GM18526 (cell line): ENCODE results near the gene STX1A.

ENCODE experiments used
- POLR2A ChIP-seq: IDR thresholded peaks from 3 replicates; pipeline ENCODE4 v1.6.1; 2011; ENCODE audit not compliant: insufficient read length; ENCODE audit errors: extremely low read depth

The STX1A gene

DNA sequence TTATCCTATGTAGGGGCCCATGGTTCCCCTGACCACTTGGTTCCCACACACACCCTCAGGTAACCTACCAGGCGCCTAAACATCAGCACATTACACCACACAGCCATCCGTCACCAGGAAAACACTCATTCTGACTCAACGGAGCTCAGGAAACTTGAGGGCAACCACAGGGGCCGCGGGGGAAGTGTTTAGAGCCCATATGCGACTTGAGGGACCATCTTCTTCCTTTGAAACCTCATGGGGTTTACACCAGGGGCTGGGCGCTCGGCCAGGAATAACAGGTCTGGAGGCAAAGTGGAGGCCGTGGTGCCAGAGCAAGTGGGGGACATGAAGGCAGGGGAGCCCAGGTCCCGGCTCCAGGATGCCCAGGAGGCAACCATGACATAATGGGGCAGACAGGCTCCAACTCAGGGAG is 1.5 kb downstream of the STX1A start:
- no peak for TF ChIP-seq POLR2A

DNA sequence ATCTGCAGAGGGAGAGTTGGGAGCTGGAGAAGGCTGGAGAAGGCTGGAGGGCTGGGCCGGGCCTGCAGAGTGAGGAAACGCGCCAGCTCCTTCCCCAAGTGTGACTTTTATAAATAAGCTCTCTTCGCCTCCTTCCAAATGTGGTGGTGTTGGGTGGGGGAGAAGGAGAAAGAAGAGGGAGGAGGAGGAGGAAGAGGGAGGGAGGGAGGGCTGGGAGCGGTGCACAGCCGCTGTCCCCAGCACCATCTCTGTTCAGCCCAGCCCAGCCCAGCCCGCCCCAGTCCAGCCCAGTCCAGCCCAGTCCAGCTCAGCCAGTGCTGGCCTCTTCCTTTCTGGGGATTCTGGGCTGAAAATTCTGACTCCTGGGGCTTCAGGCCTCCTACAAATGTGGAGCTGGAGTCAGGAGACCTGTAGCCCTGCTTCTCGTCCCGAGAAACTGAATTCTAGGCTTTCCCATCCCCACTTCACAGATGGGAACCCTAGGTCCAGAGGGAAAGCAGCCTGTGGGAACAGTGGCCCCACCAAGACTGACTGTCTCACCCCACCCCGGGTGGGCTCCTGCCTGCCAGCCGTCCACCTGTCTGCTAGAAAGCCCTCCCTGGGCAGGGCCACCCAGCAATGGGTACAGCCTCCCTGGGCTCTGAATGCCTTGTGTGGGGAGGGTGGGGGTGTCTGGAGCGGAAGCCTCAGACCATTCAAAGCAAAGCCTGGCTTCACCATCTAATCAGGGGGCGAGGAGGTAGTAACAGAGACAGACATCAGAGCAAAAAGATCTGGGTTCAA is 2.3 kb downstream of the STX1A start:
- no peak for TF ChIP-seq POLR2A

DNA sequence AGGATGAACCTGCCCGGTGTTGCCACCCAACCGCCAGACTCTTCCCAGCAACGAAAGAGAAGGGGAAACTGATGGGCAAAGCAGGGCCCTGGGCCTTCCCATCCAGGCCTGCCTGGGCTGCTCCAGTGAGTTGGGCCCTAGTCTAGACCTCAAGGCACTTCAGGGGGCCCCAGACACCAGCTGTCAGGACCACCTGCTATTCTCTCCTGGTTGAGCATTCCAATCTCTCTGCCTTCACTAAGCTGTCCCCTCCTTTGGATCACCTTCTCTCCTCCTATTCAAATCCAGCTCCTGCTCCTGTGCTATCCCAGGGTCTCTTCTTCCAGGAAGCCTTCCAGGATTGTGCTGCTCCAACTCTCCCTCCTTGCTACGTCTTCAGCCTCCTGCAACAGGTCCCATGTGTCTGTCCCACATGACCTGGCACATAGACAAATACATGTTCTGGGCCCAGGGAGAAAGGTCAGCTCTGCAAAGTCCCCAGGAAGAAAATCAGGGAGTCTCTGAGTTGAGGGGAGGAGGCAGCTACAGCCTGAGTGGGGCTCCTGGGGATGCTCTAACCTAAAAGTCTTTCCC is 3.1 kb downstream of the STX1A start:
- TF ChIP-seq POLR2A, result no peak

DNA sequence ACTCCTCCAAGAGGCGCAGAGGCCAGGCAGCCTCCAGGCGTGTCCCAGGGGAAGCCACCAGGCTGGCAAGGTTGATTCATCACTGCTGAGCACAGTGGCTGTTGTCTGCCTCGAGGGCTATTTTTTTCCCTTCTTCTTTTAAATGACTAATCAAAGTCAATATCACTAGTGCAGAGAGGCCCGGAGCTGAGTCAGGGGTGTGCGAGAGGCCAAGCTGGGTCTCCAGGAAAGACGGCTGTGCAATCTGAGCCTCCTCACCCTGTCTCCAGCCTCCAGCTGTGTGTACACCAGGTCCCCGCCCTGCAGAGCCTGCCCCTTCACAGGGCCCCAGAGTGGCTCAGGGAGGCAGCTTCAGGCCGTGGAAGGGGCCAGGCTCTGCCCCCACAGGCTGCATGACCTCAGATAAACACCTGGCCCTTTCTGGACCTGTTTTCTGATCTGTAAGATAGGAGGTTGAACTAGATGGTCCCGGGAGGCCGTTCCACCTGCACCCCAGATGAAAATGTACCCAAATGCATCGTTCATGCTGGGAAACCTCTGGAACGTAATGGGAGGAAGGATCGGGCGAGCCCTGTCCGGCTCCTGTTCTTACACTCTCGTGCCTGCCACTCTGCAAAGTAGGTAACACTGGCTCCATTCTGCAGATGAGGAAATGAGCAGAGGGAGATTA is 3.7 kb downstream of the STX1A start:
- TF ChIP-seq POLR2A, result no peak

DNA sequence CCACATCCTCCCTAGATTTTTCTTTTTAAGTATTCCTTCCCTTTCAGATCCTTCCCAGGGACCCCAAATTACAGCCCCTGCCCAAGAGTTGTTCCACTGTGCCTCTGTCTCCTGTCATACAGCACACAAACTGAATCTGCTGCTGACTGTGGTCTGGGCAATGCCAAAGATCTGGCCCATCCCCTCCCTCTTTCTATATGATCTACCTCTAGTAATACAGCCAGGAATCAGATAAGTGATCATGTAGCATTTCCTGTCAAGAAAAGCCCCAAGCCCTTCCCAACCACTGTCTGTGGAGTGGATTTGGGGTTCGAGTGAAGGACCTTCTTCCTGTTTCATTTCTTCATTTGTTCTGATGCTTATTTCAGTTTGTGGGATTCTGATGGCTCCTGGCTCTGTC is 6.7 kb downstream of the STX1A start:
- TF ChIP-seq POLR2A, result no peak

DNA sequence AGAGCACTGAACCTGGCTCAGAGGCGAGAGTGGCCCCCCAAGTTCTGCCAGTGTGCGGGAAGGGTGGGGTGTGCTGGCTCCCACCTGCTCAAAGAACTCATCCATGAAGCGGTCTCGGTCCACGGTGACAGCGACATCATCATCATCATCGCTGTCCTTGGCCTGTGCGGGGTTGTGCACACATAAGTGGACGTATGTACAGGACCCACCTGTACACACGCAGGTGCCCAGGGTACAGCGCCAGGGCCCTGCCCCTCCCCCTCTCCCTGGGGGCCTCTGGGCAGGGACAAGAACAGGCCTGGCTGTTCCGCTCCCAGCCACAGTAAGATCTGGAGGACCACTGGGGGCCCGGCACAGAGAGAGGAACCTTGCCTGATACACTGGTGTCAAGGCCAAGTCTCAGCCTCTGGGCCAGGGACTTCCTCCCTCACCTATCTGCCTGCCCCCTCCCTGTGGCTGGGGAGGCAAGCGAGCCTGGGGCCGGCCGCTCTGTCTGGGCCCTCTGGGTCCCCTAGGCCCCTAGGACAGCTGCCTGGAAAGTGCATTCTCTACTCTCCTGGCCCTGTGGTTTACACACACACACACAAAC is 10.4 kb downstream of the STX1A start:
- TF ChIP-seq POLR2A, result no peak

DNA sequence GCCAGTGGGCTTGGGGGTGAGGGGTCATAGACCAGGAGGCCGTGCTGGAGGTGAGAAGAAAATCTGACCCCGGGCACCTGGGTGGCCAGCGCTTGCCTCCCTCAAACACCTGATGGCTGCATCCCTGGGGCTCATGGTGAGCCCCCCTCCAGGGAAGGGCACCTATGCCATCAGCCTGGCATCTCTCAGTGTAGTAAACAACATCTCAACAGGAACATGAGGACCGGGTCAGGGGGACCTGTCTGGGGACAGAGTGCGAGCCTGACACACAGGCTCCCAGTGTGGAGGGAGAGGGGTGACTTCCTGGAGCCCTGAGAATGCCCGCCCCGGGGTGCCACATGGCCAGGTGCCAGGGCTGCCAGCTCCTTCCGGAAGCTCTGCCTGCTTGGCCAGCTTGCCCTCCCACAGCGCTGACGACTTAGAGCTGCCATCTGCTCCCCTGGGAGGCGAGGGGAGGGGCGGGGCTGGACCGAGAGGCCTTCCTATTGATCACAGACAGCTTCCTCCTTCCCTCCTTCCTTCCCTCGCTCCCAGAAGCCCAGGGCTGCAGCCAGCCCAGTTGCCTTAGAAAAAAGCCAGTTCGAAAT is 12.3 kb downstream of the STX1A start:
- no peak for TF ChIP-seq POLR2A

DNA sequence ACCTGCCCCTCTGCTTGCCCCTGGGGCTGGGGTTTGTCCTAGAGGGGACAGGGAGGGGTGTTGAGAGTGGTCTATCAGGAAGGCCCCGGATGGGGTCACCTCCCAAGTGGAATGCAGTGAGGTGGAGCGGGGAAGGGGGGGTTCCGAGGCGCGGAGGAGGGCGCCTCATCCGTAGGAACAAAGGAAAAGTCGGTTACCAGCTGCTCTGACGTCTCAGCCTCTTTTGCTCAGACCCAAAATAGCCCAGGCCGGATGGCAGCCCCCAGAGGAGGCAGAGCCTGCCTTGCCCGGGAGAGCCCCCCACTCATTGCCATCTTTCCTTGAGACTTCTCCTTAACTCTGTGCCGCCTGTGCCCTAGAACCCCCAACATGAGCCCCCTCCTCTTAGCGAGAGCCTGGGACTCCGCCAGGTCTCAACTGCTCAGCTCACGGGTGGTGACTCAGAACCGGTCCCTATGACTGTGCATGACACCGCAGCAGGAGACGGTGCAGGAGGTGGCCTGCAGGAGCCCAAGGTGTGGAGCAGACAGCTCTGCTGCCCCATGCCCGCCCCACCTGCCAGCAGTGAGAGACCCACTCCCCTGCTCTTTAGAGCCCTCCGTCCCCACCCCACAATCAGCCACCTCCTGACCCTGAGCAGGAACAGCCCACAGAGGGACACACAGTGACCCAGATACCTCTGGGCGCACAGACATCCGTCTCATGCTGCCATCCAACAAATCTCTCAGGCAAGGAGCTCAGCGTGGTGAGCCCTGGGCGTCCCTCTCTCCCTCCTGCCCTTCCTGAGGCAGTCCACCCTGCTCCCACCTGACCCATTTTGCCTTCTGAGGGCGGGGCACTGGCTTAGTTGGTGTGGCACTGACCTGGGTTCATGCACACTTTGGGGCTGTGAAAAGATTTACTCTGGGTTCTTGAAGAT is 13.1 kb downstream of the STX1A start:
- no peak for TF ChIP-seq POLR2A

DNA sequence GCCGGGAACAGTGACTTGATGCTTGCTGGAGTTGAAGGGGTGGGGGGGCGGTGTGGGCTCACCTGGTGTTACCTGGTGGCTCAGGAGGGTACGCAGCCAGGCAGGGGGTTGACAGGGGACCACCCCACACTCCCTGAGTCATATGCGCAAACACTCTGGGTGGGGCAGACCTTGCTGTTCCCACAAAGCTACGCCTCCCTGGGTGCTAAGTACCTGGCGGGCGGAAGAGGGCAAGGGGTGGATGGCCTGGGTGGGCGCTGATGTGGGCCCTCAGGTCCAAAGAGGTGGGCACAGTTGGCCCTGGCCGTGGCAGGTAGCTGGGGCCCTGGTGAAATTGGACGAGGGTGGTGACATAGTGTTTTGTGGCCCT is 13.9 kb downstream of the STX1A start:
- no peak for TF ChIP-seq POLR2A

DNA sequence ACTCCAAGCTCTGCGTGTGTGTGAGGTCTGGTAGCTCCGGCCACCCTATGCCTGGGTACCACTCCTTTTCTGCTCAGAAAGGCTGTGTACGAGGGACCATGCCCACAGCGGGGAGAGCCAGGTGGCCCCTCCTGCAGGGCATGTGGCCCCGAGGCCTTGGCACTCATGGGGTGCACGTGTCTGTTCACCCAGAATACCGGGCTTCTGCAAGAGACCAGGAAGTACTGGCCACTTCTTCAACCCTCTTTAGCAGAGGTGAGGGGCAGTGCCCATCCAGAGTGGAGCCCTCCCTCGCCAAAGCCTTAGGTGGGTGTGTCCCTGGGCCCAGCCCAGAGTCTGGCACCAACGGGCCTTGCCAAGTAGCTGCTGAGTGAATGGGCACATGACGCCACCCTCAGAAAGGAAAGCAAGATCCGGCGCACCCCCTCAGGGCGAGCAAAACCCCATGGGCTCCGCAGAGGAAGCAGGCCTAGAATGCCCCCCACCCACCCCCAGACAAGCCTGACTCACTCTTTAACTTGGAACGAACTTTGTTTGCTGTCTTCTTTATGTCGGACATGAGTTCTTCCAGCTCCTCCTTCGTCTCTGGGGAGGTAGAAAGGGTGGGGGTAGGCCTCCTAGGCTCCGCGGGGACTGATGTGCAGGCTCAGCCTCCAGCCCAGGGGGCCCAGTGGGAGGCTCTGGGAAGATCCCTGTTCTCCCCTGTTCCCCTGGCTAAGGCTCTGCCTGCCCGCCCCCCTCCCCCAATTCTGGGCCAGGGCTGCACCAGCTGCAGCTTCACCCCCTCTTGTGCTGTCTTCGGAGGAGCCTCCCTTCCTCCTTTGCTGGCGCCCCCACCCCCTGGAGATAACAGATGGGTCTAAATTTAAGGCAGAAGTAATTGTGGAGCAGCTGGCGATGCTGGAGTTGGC is 14.6 kb downstream of the STX1A start:
- TF ChIP-seq POLR2A, result no peak

DNA sequence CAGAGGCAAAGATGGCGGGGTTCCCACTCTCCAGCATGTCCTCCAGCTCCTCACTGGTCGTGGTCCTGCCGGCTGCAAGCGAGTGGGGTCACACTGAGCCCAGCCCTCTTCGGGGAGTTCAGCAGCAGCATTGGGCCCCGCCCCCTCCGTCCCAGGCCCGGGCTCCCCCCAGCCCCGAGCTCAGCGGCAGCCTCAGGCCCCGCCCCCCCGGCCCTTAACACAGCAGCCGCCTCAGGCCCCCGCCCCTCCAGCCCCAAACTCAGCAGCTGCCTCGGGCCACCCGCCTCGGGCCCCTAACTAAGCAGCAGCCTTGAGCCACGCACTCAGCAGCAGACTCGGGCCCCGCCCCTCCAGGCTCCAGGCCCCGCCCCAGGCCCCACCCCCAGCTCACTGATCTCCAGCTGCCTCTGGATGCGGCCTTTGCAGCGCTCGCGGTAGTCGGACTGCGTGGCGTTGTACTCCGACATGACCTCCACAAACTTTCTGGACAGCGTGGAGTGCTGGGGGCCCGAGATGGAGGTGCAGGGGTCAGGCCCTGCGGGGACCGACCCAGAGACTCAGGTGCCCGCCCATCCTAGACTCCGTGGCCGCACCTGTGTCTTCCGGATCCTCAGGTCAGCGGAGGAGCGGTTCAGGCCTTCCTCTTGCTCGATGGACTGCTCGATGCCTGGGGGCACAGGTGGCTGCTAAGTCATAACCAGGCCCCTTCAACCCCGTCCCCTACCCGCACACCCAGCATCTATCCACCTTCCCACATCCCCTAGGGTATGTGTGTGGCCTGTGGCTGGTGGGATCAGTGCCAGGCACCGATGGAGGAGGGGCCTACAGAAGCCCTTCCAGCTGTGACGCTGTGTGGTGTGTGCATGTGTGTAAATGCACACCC is 15.5 kb downstream of the STX1A start:
- TF ChIP-seq POLR2A, result no peak

DNA sequence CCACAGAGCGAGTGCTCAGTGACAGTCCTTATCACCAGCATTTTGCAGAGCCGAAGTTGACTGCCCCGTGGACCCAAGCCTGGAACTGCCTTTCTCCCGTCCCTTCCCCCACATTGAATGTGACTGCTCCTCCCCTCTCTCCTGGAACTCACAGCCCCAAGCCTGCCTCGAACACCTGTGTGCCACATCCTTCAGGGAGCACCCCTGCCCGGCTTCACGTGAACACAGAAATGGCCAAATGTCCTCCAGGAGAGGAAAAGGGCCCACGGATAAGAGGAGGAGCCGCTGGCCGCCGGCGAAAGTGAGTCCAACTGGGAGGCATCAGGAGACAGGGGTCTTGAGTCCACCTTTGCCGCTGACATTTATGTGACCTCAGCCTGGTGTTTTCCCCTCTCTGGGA is 16.2 kb downstream of the STX1A start:
- TF ChIP-seq POLR2A, result no peak

DNA sequence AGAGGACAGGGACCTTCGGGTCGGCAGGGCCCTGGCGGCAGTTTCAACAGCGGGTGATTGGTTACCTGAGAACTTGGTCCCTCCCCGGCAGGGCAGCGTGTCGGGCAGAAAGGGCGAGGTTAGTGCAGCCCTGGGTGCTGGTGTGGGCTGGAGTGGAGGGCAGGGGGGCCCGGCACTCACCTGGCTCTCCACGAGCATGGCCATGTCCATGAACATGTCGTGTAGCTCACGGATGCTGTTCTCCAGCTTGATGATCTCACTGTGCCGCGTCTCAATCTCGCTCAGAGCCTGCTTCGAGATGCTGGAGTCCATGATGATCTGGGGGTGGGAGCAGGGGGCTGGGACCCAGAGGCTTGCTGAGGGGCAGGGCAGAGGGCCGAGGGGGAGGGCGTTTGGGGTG is 16.8 kb downstream of the STX1A start:
- TF ChIP-seq POLR2A, result no peak

DNA sequence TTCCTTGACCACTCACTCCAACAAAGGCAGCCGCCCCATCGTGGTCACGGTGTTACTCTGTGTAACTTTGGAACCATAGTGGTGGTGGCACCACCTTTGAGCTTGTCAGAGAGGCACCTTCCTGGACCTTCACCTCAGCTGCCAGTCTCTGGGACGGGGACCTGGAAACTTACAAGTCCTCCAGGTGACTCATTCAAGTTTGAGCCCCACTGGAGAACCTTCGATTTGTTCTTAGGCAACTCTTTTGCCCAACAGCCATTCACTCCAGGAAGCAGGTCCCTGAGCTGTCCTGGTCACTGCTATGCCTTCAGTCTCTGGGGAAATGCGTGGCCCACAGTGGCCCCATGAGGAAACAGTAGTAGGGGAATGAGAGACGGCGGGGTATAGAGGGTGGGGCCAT is 17.2 kb downstream of the STX1A start:
- no peak for TF ChIP-seq POLR2A
